Ovary (tissue), 9 donors: ENCODE results near the gene EVL. TPM values are rescaled to one million over a fixed set of nuclear protein-coding genes. Genes with fewer than 3 reads are reported as not detected.

Experiments
- DNase-seq, 5 donors: peaks; one replicate each; pipeline ENCODE4 v3.0.0-alpha.2; 2019 to 2020
- H3K27ac ChIP-seq, 2 donors: fragments of 200-600 bp; one replicate each; pipeline versions ENCODE4 v1.5.1 to v1.8.0; 2019 to 2022
- H3K27me3 ChIP-seq: fragments of 200-600 bp; one replicate; pipeline ENCODE4 v1.8.0; 2022
- H3K36me3 ChIP-seq: fragments of 200-600 bp; sonication (generic); one replicate; pipeline ENCODE4 v1.5.1; 2019
- H3K4me1 ChIP-seq: one replicate; pipeline ENCODE4 v1.8.1; 2013; ENCODE audit warnings: mild to moderate bottlenecking, moderate library complexity; ENCODE audit not compliant: insufficient read depth
- H3K4me3 ChIP-seq: fragments of 200-600 bp; sonication (generic); one replicate; pipeline ENCODE4 v1.5.1; 2017
- H3K9me3 ChIP-seq, 2 donors: fragments of 200-600 bp in 1 of 2; sonication (generic) in 1 of 2; one replicate each; pipeline versions ENCODE4 v1.5.1 to v1.8.1; 2013 to 2019; ENCODE audit warnings: mild to moderate bottlenecking in 1 of 2, moderate library complexity in 1 of 2
- CTCF ChIP-seq, 3 donors: fragments of 450-650 bp in 2 of 3; fragments of 200-600 bp in 1 of 3; IDR thresholded peaks; one replicate each; pipeline versions ENCODE4 v1.5.1 to v1.8.0; 2016 to 2022; ENCODE audit warnings: antibody characterized with exemption in 3 of 3, mild to moderate bottlenecking in 1 of 3
- EP300 ChIP-seq: sonication (generic); formaldehyde crosslinking; IDR thresholded peaks from one replicate; pipeline ENCODE4 v1.6.1; 2017; ENCODE audit warnings: antibody characterized with exemption
- POLR2A ChIP-seq: fragments of 450-650 bp; IDR thresholded peaks from one replicate; pipeline ENCODE4 v1.6.1; 2017; ENCODE audit warnings: antibody characterized with exemption, mild to moderate bottlenecking, moderate library complexity
- WGBS, 3 donors: extraction: QIAGEN DNeasy Blood & Tissue Kit in 1 of 3; methylation state at CpG; one replicate each; pipeline versions ENCODE4 v1.1.5 to v1.1.7; 2013 to 2017; 5-methylcytosine and 5-hydroxymethylcytosine counted together
- intact Hi-C, 4 donors: fragments of 100-400 bp; cut with DNase I; formaldehyde crosslinking; loops; one replicate each; pipeline versions ENCODE4 v1.11.0 to v1.15.1; 2022 to 2023
- polyA plus RNA-seq, 2 donors: library from polyadenylated mRNA; stranded (reverse); fragments of 200-250 nt in 1 of 2; fragments of 350-450 nt in 1 of 2; fragmentation: Illumina TruSeq in 1 of 2; extraction: RNeasy Lipid Tissue Mini Kit (QIAGEN cat#74804) in 1 of 2; gene quantifications; one replicate each; pipeline ENCODE4 v1.2.3, GENCODE V29; 2013 to 2014
- total RNA-seq, 7 donors: library from RNA; depleted of rRNA in 2 of 7; stranded (reverse); fragments of >200 nt in 2 of 7; fragmentation: NEBNext Ultra II Directional in 3 of 7; extraction: Animal tissue kit (Norgen Biotek cat#: 25700) in 3 of 7; gene quantifications; one replicate each; pipeline versions ENCODE4 v1.1.0 to v1.2.4, GENCODE V29; 2016 to 2023
- donor health status: DM: no; HTN: no; CAD: no; lungs with moderate emphysema.
- donor health status: DM: no; HTN: no; CAD: no.
- donor health status: Bipolar disorder and iron deficiency.
- donor health status: DM: yes; HTN: yes; CAD: no.
- donor health status: DM: no; HTN: no; CAD: no.
- donor health status: DM: yes; HTN: yes; CAD: no.

Gene EVL
- total and polyA plus RNA-seq, 9 donors = 41.0 to 105 (median 66.1) TPM

GRCh38 chr14:100115726-100116125 is 50.5 kb downstream of the EVL start:
- DNase-seq = no peak
- H3K36me3 ChIP-seq = no peaks in the 10 kb centered on the region
- H3K9me3 ChIP-seq = no peaks in the 10 kb centered on the region
- no peaks in the 10 kb centered on the region for H3K27me3 ChIP-seq
- no peak overlapping the region for H3K27ac ChIP-seq
- no peak for TF ChIP-seq CTCF (IDR thresholded peaks at IDR 0.05)
- no peak for TF ChIP-seq POLR2A
- TF ChIP-seq EP300 = no peak
- intact Hi-C loops = loop anchor here in 1 of 4 donors (10.0 kb wide), 1 partner anchor 131 kb away; no protein-coding TSS in a partner anchor
- peaks cover 9% of the 10 kb centered on the region for H3K4me1 ChIP-seq
- no peak overlapping the region for H3K4me3 ChIP-seq
- WGBS, 3 donors = 95 to 97% (median 97%) methylated on average over 8 of the region's 8 CpGs

GRCh38 chr14:100116134-100116533 is 50.9 kb downstream of the EVL start:
- no peak for DNase-seq
- intact Hi-C loops = loop anchor here in 1 of 4 donors (10.0 kb wide), 1 partner anchor 131 kb away; no protein-coding TSS in a partner anchor
- Histone ChIP-seq H3K4me1 (peaks cover 9% of the 10 kb centered on the region), H3K4me3 (no peak overlapping the region), H3K9me3 (no peaks in the 10 kb centered on the region), H3K27me3 (no peaks in the 10 kb centered on the region), H3K27ac (no peak overlapping the region), H3K36me3 (no peaks in the 10 kb centered on the region)
- TF ChIP-seq EP300 = no peak
- no peak for TF ChIP-seq CTCF (IDR thresholded peaks at IDR 0.05)
- no peak for TF ChIP-seq POLR2A
- WGBS, 3 donors = 66 to 83% (median 73%) methylated on average over 3 of the region's 3 CpGs

GRCh38 chr14:100117026-100117425 is 51.8 kb downstream of the EVL start:
- WGBS, 3 donors = 85 to 91% (median 89%) methylated on average over 9 to 10 of the region's 10 CpGs

GRCh38 chr14:100117633-100118395 is 52.6 kb downstream of the EVL start:
- 92 to 96% (median 95%) methylated on average over 14 of the region's 14 CpGs for WGBS, 3 donors
- Histone ChIP-seq H3K27ac (no peak overlapping the region), H3K27me3 (no peaks in the 10 kb centered on the region), H3K36me3 (no peaks in the 10 kb centered on the region), H3K4me3 (no peak overlapping the region), H3K4me1 (peaks cover 3% of the 10 kb centered on the region), H3K9me3 (no peaks in the 10 kb centered on the region)
- TF ChIP-seq CTCF (IDR thresholded peaks at IDR 0.05) = no peak
- TF ChIP-seq POLR2A = no peak
- TF ChIP-seq EP300 = no peak
- DNase-seq = no peak
- intact Hi-C loops = loop anchor here in 1 of 4 donors (10.0 kb wide), 1 partner anchor 133 kb away; no protein-coding TSS in a partner anchor

More at GRCh38 chr14:100117026-100117425, 51.8 kb downstream of the EVL start:
- Histone ChIP-seq H3K27me3 (no peaks in the 10 kb centered on the region), H3K27ac (no peak overlapping the region), H3K9me3 (no peaks in the 10 kb centered on the region), H3K36me3 (no peaks in the 10 kb centered on the region), H3K4me1 (peaks cover 9% of the 10 kb centered on the region), H3K4me3 (no peak overlapping the region)
- intact Hi-C loops = loop anchor here in 1 of 4 donors (10.0 kb wide), 1 partner anchor 132 kb away; no protein-coding TSS in a partner anchor
- no peak for TF ChIP-seq EP300
- TF ChIP-seq POLR2A = no peak
- TF ChIP-seq CTCF (IDR thresholded peaks at IDR 0.05) = no peak
- DNase-seq = no peak
